ENCODE data around the gene LRRC19. TPM values are rescaled to one million over a fixed set of nuclear protein-coding genes. Genes with fewer than 3 reads are reported as not detected.

LRRC19 gene
- total RNA-seq, 2 experiments from 2014 or later, result not detected

- Histone ChIP-seq H3K4me2 (ENCODE audit: low read length) (peak within 1 kb of the TSS; percentile 89), H4K20me1 (ENCODE audit: insufficient read depth, low read length) (no peaks in the 10 kb centered on the region; the same call in 1 of the 2 replicates), H3K4me3 (ENCODE audit: low read depth, low read length, poor library complexity, severe bottlenecking) (peak within 1 kb of the TSS; percentile 95), H3K79me2 (ENCODE audit: insufficient read depth, low read depth, low read length) (peaks cover 50% of the 10 kb centered on the region), H3K4me1 (ENCODE audit: insufficient read depth, low read length, poor library complexity, severe bottlenecking) (peaks cover 11% of the 10 kb centered on the region), H3K9me2 (ENCODE audit: insufficient read depth, low read length) (no peaks in the 10 kb centered on the region), H3K36me3 (ENCODE audit: insufficient read depth, low read length) (peaks cover 20% of the 10 kb centered on the region), H3K27ac (ENCODE audit: low read depth, low read length, poor library complexity, severe bottlenecking) (peak within 1 kb of the TSS; percentile 74), H3K9me3 (ENCODE audit: low read length) (no peaks in the 10 kb centered on the region), H2AFZ (ENCODE audit: low read length) (peak within 1 kb of the TSS; percentile 96)
- CTCF ChIA-PET (ENCODE audit: unreplicated experiment), result no interaction called here
- no TSS peak for BruUV-seq (replicated peaks)
- TF ChIP-seq CTCF (conservative IDR thresholded peaks at IDR 0.05; ENCODE audit: low read length) (no peak), EZH2phosphoT487 (IDR thresholded peaks at IDR 0.05; ENCODE audit: borderline replicate concordance, low read depth, low read length) (no peak)
- DNase-seq (ENCODE audit: low spot score), result peak; percentile 91
- POLR2A ChIA-PET, result interaction anchor here (0.6 to 1.9 kb wide), 9 partner anchors 8 to 1733 kb away, joined by 3 to 10 read pairs (median 3); partner anchors contain the start of genes CAAP1 and IFT74
- intact Hi-C loops (cut with micrococcal nuclease; ENCODE audit: unreplicated experiment), result loop anchor here (1.0 to 2.0 kb wide), 2 partner anchors 55 to 626 kb away; partner anchors contain the start of genes C9orf72 and CAAP1
Observed at GRCh38 chr9:26946753-26947727, 58.4 kb downstream of the LRRC19 start, which contains the start of gene PLAA. PLAA (minus strand) TSS chr9:26947242; CDS start chr9:26947045, 197 bp downstream.

DNA sequence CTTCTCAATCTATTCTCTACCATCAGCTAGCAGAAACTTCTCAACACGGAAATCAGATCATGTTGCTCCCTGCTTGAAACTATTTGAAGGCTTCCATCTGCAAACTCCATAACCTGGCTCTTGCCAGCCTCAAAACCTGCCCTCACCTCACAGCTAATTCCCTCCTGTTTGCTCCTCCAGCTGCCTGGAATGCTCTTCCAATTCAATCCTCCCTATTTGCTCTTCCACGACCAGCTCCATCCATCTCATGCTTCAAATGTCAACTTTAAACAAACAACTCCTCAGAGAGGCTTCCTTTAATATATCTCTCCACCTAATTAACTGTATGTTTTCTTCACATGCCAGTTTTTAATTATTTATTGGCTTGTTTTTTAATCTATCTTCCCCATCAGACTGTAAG, 59.9 kb downstream of the LRRC19 start:
- CTCF ChIA-PET (ENCODE audit: unreplicated experiment), result interaction anchor here (0.8 kb wide), 1 partner anchor 52 kb away, joined by 3 read pairs; no protein-coding TSS in a partner anchor
- peak overlapping the region; percentile 95 for H3K4me3 ChIP-seq (ENCODE audit: low read depth, low read length, poor library complexity, severe bottlenecking)
- intact Hi-C loops (cut with micrococcal nuclease; ENCODE audit: unreplicated experiment), result no loop called here

More for the DNA sequence above, 59.9 kb downstream of the LRRC19 start:
- POLR2A ChIA-PET, result interaction anchor here (0.7 to 1.0 kb wide), 2 partner anchors 26 to 265 kb away, joined by 3 read pairs; no protein-coding TSS in a partner anchor
- no peak for TF ChIP-seq CTCF (conservative IDR thresholded peaks at IDR 0.05; ENCODE audit: low read length)
- TF ChIP-seq EZH2phosphoT487 (IDR thresholded peaks at IDR 0.05; ENCODE audit: borderline replicate concordance, low read depth, low read length), result no peak
- DNase-seq (ENCODE audit: low spot score), result no peak
- Histone ChIP-seq H4K20me1 (ENCODE audit: insufficient read depth, low read length) (peaks cover 2% of the 10 kb centered on the region; the same call in 1 of the 2 replicates), H3K27ac (ENCODE audit: low read depth, low read length, poor library complexity, severe bottlenecking) (no peak overlapping the region), H3K4me1 (ENCODE audit: insufficient read depth, low read length, poor library complexity, severe bottlenecking) (peaks cover 11% of the 10 kb centered on the region), H3K9me3 (ENCODE audit: low read length) (no peaks in the 10 kb centered on the region), H3K4me2 (ENCODE audit: low read length) (peak overlapping the region; percentile 89), H2AFZ (ENCODE audit: low read length) (no peak overlapping the region), H3K36me3 (ENCODE audit: insufficient read depth, low read length) (peaks cover 34% of the 10 kb centered on the region), H3K9me2 (ENCODE audit: insufficient read depth, low read length) (no peaks in the 10 kb centered on the region), H3K79me2 (ENCODE audit: insufficient read depth, low read depth, low read length) (peaks cover 64% of the 10 kb centered on the region)
- BruUV-seq (replicated peaks), result TSS peak; percentile 56

Other genes starting within 250 kb of the LRRC19 start
- gene CAAP1, start 112.9 kb downstream of the LRRC19 start, total RNA-seq (2014; rRNA removed; shearing (Covaris generic)), result 38.8 and 52.3 TPM in 2 replicates
- 28.4 and 32.9 TPM in 2 replicates for gene CAAP1, start 112.9 kb downstream of the LRRC19 start, total RNA-seq (2022)
- 18.1 and 21.4 TPM in 2 replicates for gene PLAA, start 58.4 kb downstream of the LRRC19 start, total RNA-seq (2014; rRNA removed; shearing (Covaris generic))
- gene PLAA, start 58.4 kb downstream of the LRRC19 start, total RNA-seq (2022), result 31.8 and 33.5 TPM in 2 replicates
- 4.5 and 10.2 TPM in 2 replicates for gene IFT74, start 49.3 kb downstream of the LRRC19 start, total RNA-seq (2014; rRNA removed; shearing (Covaris generic))
- gene IFT74, start 49.3 kb downstream of the LRRC19 start, total RNA-seq (2022), result 2.6 and 3.4 TPM in 2 replicates
- not detected in 2 replicates for gene TEK, start 103.6 kb upstream of the LRRC19 start, total RNA-seq (2014; rRNA removed; shearing (Covaris generic))
- not detected in 2 replicates for gene TEK, start 103.6 kb upstream of the LRRC19 start, total RNA-seq (2022)